Right atrium auricular region (tissue), 2 donors: ENCODE results near the gene GRM8. TPM values are rescaled to one million over a fixed set of nuclear protein-coding genes. Genes with fewer than 3 reads are reported as not detected.

Experiments used
- DNase-seq: peaks from one replicate; pipeline ENCODE4 v3.0.0-alpha.2; 2019; ENCODE audit warnings: low spot score
- H3K27ac ChIP-seq, 2 donors: fragments of 200-600 bp; sonication (generic); 1 replicate in 1 of 2; 2 replicates in 1 of 2; pipeline ENCODE4 v1.5.1; 2016 to 2019
- H3K27me3 ChIP-seq, 2 donors: fragments of 200-600 bp; sonication (generic); one replicate each; pipeline versions ENCODE4 v1.5.1 to v1.6.0; 2017 to 2019
- H3K36me3 ChIP-seq: fragments of 200-600 bp; sonication (generic); one replicate; pipeline ENCODE4 v1.5.1; 2016
- H3K4me1 ChIP-seq, 2 donors: fragments of 200-600 bp; sonication (generic); one replicate each; pipeline versions ENCODE4 v1.5.1 to v1.6.0; 2017 to 2019
- H3K4me3 ChIP-seq, 2 donors: fragments of 200-600 bp; sonication (generic); 1 replicate in 1 of 2; 2 replicates in 1 of 2; pipeline ENCODE4 v1.5.1; 2017 to 2019; ENCODE audit warnings: mild to moderate bottlenecking in 1 of 2, moderate library complexity in 1 of 2
- H3K9me3 ChIP-seq, 2 donors: fragments of 200-600 bp; sonication (generic); one replicate each; pipeline ENCODE4 v1.5.1; 2019
- total RNA-seq, 2 donors: library from RNA; depleted of rRNA; stranded (reverse); fragments of >200 nt; gene quantifications; one replicate each; pipeline ENCODE4 v1.1.0, GENCODE V29; 2016
- TF ChIP-seq, protein P1 (sequence below), 2 donors: fragments of 200-600 bp; sonication (generic); IDR thresholded peaks; one replicate each; pipeline ENCODE4 v1.5.1; 2019; ENCODE audit warnings: antibody characterized with exemption in 2 of 2

GRM8 gene
- total RNA-seq, 2 donors from 2014 or later: not detected

DNA sequence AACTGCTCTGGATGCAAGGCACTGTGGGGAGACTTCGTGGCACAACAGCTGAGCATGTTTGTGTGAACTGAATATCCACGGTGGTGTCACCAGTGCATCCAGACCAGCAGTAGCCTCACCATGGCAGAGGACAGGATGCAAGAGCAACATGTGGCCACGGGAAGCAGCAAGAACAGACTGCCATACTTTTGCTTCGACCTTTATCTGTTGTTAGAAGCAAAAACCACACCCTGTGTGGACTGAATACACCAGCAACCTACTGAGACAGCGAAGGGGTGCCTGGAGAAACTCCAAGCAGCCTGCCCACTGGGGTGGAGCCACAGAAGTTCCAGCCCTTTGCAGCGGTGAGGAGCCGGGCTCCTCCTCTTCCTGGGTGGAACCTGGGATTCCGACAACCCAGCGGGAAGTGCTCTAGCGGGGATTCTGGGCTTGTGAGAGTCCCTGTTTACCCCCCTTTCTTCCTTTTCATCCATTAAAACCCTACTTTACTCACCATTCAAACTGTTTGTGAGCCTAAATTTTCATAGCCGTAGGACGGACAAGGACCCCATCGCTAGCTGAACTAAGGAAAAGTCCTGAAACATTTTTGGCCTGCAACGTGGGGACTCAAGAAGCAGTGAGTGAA lies 584.9 kb downstream of the GRM8 start:
- peaks cover 0 to 3% of the 10 kb centered on the region in 2 donors for H3K9me3 ChIP-seq

DNA sequence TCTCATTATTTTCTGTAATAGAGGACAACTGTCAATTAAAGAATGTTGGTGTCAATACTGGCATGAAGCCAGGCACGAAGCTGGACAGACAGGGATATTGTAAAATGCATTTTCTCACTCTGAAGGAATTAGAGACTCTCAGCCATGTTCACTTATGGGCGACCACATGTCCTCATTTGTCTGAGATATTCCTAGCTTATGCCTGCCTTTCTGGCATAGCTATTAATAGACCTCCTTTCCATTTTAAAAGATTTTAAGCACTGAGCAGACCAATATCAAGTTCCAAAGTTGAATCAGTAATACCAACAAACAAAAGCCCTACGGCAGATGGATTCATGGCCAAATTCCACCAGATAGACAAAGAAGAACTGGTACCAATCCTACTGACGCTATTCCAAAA lies 589.9 kb downstream of the GRM8 start:
- H3K27ac ChIP-seq: no peak overlapping the region
- no peak overlapping the region for H3K4me3 ChIP-seq
- DNase-seq: no peak
- no peaks in the 10 kb centered on the region for H3K9me3 ChIP-seq
- no peaks in the 10 kb centered on the region for H3K4me1 ChIP-seq
- TF ChIP-seq, protein P1, sequence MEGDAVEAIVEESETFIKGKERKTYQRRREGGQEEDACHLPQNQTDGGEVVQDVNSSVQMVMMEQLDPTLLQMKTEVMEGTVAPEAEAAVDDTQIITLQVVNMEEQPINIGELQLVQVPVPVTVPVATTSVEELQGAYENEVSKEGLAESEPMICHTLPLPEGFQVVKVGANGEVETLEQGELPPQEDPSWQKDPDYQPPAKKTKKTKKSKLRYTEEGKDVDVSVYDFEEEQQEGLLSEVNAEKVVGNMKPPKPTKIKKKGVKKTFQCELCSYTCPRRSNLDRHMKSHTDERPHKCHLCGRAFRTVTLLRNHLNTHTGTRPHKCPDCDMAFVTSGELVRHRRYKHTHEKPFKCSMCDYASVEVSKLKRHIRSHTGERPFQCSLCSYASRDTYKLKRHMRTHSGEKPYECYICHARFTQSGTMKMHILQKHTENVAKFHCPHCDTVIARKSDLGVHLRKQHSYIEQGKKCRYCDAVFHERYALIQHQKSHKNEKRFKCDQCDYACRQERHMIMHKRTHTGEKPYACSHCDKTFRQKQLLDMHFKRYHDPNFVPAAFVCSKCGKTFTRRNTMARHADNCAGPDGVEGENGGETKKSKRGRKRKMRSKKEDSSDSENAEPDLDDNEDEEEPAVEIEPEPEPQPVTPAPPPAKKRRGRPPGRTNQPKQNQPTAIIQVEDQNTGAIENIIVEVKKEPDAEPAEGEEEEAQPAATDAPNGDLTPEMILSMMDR (IDR thresholded peaks at IDR 0.05): no peak
- no peaks in the 10 kb centered on the region for H3K36me3 ChIP-seq
- no peaks in the 10 kb centered on the region for H3K27me3 ChIP-seq

More for the DNA sequence above, 584.9 kb downstream of the GRM8 start:
- H3K27ac ChIP-seq: no peak overlapping the region
- H3K4me1 ChIP-seq: no peaks in the 10 kb centered on the region
- TF ChIP-seq, protein P1 (IDR thresholded peaks at IDR 0.05): no peak
- no peak overlapping the region for H3K4me3 ChIP-seq
- H3K36me3 ChIP-seq: no peaks in the 10 kb centered on the region
- no peaks in the 10 kb centered on the region for H3K27me3 ChIP-seq
- DNase-seq: no peak

DNA sequence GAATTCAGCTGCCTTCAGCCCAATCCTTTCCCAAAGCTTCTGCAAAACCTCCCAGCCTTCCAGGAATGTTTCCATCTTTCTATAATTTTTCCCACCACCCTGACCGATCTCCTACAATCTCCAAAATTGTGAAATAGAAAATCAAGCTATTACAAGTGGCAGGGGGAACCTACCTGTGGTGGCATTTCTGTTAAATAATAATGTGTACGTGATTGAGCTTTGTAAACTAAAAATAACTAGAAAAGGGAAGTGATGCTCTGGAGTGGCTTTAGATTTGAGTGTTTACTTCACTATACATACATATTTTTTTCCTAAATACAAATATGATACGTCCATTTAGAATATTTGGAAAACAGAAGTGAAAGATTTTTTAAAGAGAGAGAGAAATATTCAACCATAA lies 593.6 kb downstream of the GRM8 start:
- Histone ChIP-seq H3K4me3 (no peak overlapping the region), H3K9me3 (no peaks in the 10 kb centered on the region), H3K27me3 (no peaks in the 10 kb centered on the region), H3K4me1 (no peaks in the 10 kb centered on the region), H3K27ac (no peak overlapping the region), H3K36me3 (no peaks in the 10 kb centered on the region)
- TF ChIP-seq, protein P1 (IDR thresholded peaks at IDR 0.05): no peak
- DNase-seq: no peak

DNA sequence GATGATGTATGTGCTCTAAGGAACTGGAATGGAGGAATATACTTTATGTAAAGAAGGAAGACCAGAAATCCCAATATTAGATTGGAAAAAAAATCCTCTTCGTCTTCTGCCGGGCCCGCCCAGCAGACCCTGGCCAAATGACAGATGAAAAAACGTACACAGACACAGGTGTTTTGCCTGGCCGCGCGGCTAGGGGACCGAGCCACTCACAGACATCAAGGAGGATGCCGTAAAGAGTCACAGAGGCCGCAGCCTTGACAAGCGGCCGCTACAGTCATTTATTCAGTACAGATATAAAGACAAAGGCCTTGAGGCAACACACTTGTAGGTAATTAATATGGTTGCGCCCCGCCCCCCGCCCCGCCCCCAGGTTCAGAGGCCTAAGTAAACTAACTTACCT lies 594.1 kb downstream of the GRM8 start:
- H3K27ac ChIP-seq: no peak overlapping the region

DNA sequence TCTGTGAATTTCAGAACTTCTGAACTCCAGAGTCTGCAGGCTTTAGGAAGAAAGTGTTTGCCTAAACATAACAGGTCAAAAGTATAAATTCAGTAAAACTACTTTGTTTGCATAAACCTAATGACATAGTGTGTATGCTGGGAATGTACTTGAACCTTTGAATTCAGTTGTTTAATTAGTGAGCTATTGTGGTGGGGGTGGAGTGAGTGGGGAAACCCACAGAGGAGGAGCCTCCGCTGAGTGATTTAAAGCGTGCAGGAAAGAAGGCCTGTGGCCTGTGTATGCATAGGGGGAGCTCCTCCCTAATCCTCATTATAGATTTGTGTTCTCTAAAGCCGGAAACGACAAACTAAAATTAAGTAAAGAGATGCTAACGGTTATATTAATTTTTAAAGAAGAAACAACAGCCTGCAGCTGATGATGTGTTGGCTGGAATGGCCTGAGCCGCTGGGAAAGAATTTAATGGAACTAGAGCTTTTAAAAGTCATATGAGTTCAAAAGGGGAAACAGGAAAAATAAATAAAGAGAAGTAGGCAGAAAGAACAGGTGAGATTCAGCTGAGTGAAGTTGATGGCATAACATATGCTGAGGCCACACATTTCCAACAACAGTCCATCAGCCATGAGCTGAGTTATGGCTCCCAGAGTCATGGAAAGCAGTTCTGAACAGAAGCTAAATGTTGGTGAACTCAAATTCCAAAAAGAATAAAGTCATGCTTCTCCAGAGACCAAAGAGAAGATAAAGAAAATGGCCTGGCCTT lies 595.0 kb downstream of the GRM8 start:
- Histone ChIP-seq H3K27ac (no peak overlapping the region), H3K4me3 (no peak overlapping the region), H3K9me3 (no peaks in the 10 kb centered on the region), H3K4me1 (no peaks in the 10 kb centered on the region), H3K36me3 (no peaks in the 10 kb centered on the region), H3K27me3 (no peaks in the 10 kb centered on the region)
- TF ChIP-seq, protein P1 (IDR thresholded peaks at IDR 0.05): no peak
- no peak for DNase-seq

More for the DNA sequence above, 594.1 kb downstream of the GRM8 start:
- Histone ChIP-seq H3K36me3 (no peaks in the 10 kb centered on the region), H3K9me3 (no peaks in the 10 kb centered on the region), H3K4me1 (no peaks in the 10 kb centered on the region), H3K27me3 (no peaks in the 10 kb centered on the region), H3K4me3 (no peak overlapping the region)
- TF ChIP-seq, protein P1 (IDR thresholded peaks at IDR 0.05): no peak
- no peak for DNase-seq
